Smooth muscle cell (in vitro differentiated cells): ENCODE results near the gene FAM181B. TPM values are rescaled to one million over a fixed set of nuclear protein-coding genes. Genes with fewer than 3 reads are reported as not detected.

Source experiments
- DNase-seq: peaks from one replicate; lab custom pipeline; 2025; ENCODE audit not compliant: unreplicated experiment; lab: John Stamatoyannopoulos, UW
- H2AFZ ChIP-seq: fragments of 200-600 bp; sonication (generic); 2 replicates; pipeline ENCODE4 v1.6.0; 2016; ENCODE audit warnings: antibody characterized with exemption, low read depth, mild to moderate bottlenecking
- H3F3A ChIP-seq: fragments of 200-600 bp; sonication (generic); 2 replicates; pipeline ENCODE4 v1.6.0; 2017; ENCODE audit warnings: antibody characterized with exemption, low read depth
- H3K27ac ChIP-seq: fragments of 200-600 bp; sonication (generic); 2 replicates; pipeline ENCODE4 v1.5.1; 2016; ENCODE audit warnings: low read depth, mild to moderate bottlenecking
- H3K27me3 ChIP-seq: fragments of 200-600 bp; sonication (generic); 2 replicates; pipeline ENCODE4 v1.6.1; 2016; ENCODE audit warnings: low read depth, mild to moderate bottlenecking
- H3K36me3 ChIP-seq: fragments of 200-600 bp; sonication (generic); 2 replicates; pipeline ENCODE4 v1.5.1; 2016; ENCODE audit warnings: low read depth
- H3K4me1 ChIP-seq: fragments of 200-600 bp; sonication (generic); 2 replicates; pipeline ENCODE4 v1.5.1; 2016; ENCODE audit warnings: low read depth
- H3K4me2 ChIP-seq: fragments of 200-600 bp; sonication (generic); 2 replicates; pipeline ENCODE4 v1.6.0; 2016; ENCODE audit warnings: mild to moderate bottlenecking
- H3K4me3 ChIP-seq: fragments of 200-600 bp; sonication (generic); 2 replicates; pipeline ENCODE4 v1.5.1; 2016; ENCODE audit warnings: mild to moderate bottlenecking
- H3K79me2 ChIP-seq: fragments of 200-600 bp; sonication (generic); 2 replicates; pipeline ENCODE4 v1.6.0; 2016; ENCODE audit warnings: low read depth, mild to moderate bottlenecking
- H3K9ac ChIP-seq: fragments of 200-600 bp; sonication (generic); 2 replicates; pipeline ENCODE4 v1.6.0; 2016; ENCODE audit warnings: low read depth
- H3K9me3 ChIP-seq: fragments of 200-600 bp; sonication (generic); replicated peaks from 2 replicates; pipeline ENCODE4 v1.5.1; 2016; ENCODE audit warnings: low read depth
- H4K20me1 ChIP-seq: fragments of 200-600 bp; sonication (generic); 2 replicates; pipeline ENCODE4 v1.6.0; 2016; ENCODE audit warnings: low read depth
- WGBS: methylation state at CpG from one replicate; pipeline ENCODE4 v1.1.7; 2016; ENCODE audit warnings: low lambda C conversion rate; 5-methylcytosine and 5-hydroxymethylcytosine counted together
- polyA plus RNA-seq: library from polyadenylated mRNA; unstranded; fragments of >200 nt; fragmentation: Nextera tagmentation; extraction: Ambion mirVana; gene quantifications from 2 replicates; pipeline ENCODE4 v1.2.1, GENCODE V29; 2016
- total RNA-seq: library from RNA; depleted of rRNA; stranded (reverse); fragments of >200 nt; gene quantifications from 2 replicates; pipeline ENCODE4 v1.2.3, GENCODE V29; 2014
- TF ChIP-seq, protein P1 (sequence below): fragments of 200-600 bp; sonication (generic); IDR thresholded peaks from 2 replicates; pipeline ENCODE4 v1.5.1; 2017; ENCODE audit warnings: borderline replicate concordance, mild to moderate bottlenecking, antibody characterized with exemption; ENCODE audit not compliant: insufficient read depth, poor library complexity, severe bottlenecking

FAM181B gene
- total and polyA plus RNA-seq, 2 experiments from 2014 or later: not detected

GRCh38 chr11:82767123-82767522, 33.5 kb upstream of the FAM181B start:
- Histone ChIP-seq H3K27ac (no peak overlapping the region), H3K9ac (no peak overlapping the region), H3K9me3 (no peaks in the 10 kb centered on the region), H3K27me3 (peaks cover 6% of the 10 kb centered on the region), H3F3A (no peaks in the 10 kb centered on the region), H2AFZ (no peak overlapping the region), H3K4me2 (no peak overlapping the region), H3K79me2 (no peaks in the 10 kb centered on the region), H4K20me1 (no peaks in the 10 kb centered on the region), H3K4me1 (no peaks in the 10 kb centered on the region), H3K4me3 (no peak overlapping the region), H3K36me3 (no peaks in the 10 kb centered on the region)
- TF ChIP-seq, protein P1, sequence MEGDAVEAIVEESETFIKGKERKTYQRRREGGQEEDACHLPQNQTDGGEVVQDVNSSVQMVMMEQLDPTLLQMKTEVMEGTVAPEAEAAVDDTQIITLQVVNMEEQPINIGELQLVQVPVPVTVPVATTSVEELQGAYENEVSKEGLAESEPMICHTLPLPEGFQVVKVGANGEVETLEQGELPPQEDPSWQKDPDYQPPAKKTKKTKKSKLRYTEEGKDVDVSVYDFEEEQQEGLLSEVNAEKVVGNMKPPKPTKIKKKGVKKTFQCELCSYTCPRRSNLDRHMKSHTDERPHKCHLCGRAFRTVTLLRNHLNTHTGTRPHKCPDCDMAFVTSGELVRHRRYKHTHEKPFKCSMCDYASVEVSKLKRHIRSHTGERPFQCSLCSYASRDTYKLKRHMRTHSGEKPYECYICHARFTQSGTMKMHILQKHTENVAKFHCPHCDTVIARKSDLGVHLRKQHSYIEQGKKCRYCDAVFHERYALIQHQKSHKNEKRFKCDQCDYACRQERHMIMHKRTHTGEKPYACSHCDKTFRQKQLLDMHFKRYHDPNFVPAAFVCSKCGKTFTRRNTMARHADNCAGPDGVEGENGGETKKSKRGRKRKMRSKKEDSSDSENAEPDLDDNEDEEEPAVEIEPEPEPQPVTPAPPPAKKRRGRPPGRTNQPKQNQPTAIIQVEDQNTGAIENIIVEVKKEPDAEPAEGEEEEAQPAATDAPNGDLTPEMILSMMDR: no peak
- WGBS: 90% methylated on average over 1 of the region's 1 CpG
- DNase-seq: no peak

DNA sequence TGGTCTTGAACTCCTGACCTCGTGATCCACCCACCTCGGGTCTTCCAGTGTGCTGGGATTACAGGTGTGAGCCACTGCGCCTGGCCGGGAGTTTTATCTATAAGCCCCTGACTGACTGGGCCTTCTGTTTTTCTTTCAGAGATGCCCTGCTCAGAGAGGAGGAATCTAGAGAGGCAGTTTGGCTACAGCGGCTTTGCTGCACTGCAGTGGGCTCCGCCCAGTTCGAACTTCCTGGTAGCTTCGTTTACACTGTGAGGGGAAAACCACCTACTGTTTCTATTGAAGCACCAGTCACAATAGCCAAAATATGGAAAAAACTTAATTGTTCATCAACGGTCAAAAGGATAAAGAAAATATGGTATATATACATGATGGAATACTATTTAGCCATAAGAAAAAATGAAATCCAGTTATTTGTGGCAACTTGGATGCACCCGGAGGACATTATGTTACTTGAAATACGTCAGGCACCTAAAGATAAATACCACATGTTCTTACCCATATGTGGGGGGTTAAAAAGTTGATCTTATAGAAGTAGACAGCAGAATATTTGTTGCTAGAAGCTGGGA, 31.9 kb upstream of the FAM181B start:
- Histone ChIP-seq H3K9me3 (no peaks in the 10 kb centered on the region), H4K20me1 (no peaks in the 10 kb centered on the region), H3F3A (no peaks in the 10 kb centered on the region), H2AFZ (no peak overlapping the region), H3K79me2 (no peaks in the 10 kb centered on the region), H3K4me2 (no peak overlapping the region), H3K36me3 (no peaks in the 10 kb centered on the region), H3K4me1 (no peaks in the 10 kb centered on the region), H3K27ac (no peak overlapping the region), H3K4me3 (no peak overlapping the region), H3K27me3 (peaks cover 6% of the 10 kb centered on the region), H3K9ac (no peak overlapping the region)
- DNase-seq: no peak
- WGBS: 72% methylated on average over 11 of the region's 11 CpGs
- TF ChIP-seq, protein P1: no peak

GRCh38 chr11:82763167-82763566, 29.5 kb upstream of the FAM181B start:
- H3K4me1 ChIP-seq: no peaks in the 10 kb centered on the region
- H3K27ac ChIP-seq: no peak overlapping the region
- H2AFZ ChIP-seq: no peak overlapping the region
- TF ChIP-seq, protein P1: no peak
- no peak overlapping the region for H3K4me3 ChIP-seq
- 38% methylated on average over 1 of the region's 1 CpG for WGBS
- H4K20me1 ChIP-seq: no peaks in the 10 kb centered on the region
- no peak for DNase-seq
- no peak overlapping the region for H3K4me2 ChIP-seq
- H3K36me3 ChIP-seq: no peaks in the 10 kb centered on the region
- no peak overlapping the region for H3K9ac ChIP-seq
- H3K79me2 ChIP-seq: no peaks in the 10 kb centered on the region
- no peaks in the 10 kb centered on the region for H3K27me3 ChIP-seq
- no peaks in the 10 kb centered on the region for H3K9me3 ChIP-seq
- no peaks in the 10 kb centered on the region for H3F3A ChIP-seq

DNA sequence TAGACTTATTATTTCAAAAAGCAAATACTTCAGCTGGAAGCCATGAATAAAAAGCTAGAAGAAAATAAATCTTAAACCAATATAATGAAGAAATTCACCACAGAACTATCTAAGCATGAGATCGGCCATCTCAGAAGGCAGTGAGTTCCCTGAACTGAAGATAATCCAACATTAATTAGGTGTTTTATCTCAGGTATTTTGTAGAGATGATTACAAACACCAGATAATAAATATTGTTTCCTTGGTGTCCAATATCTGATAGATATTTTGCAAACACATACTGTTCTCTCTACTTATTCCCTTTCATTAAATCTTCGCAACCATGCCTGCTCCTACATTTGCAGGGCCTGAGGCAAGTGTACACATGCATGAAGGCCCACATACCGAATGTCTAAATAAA, 26.0 kb upstream of the FAM181B start:
- Histone ChIP-seq H3K9ac (no peak overlapping the region), H3K36me3 (no peaks in the 10 kb centered on the region), H3K79me2 (no peaks in the 10 kb centered on the region), H3F3A (no peaks in the 10 kb centered on the region), H3K27ac (no peak overlapping the region), H3K9me3 (no peaks in the 10 kb centered on the region), H3K4me1 (no peaks in the 10 kb centered on the region), H4K20me1 (no peaks in the 10 kb centered on the region), H2AFZ (no peak overlapping the region), H3K4me3 (no peak overlapping the region), H3K27me3 (peaks cover 6% of the 10 kb centered on the region), H3K4me2 (no peak overlapping the region)
- WGBS: 96% methylated on average over 3 of the region's 3 CpGs
- no peak for DNase-seq
- TF ChIP-seq, protein P1: no peak
